Measurements from ENCODE around the gene PPP2R2B. TPM values are rescaled to one million over a fixed set of nuclear protein-coding genes. Genes with fewer than 3 reads are reported as not detected.

The PPP2R2B gene
- total and polyA plus RNA-seq, 4 donors: 0.15 to 1.2 (median 0.55) TPM

DNA sequence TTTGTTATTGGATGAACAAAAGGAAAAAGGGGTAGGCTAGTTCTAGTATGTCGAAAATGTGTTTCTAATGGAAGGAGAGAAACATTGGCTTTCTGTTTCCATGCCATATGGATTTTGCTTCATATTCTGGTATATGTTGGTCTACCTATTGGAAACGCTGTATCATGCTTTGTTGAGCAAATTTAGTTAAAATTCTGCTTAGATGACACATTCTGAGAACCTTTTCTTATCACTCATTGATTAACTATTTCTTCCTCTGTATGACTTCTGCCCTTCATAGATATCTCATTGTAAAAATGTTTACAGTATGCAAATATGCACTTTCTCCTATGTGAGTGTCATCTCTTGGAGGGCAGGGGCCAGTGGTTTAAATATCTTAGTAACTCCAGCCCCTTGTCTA lies 293.8 kb downstream of the PPP2R2B start:
- Histone ChIP-seq H3K9ac (ENCODE audit: insufficient read depth in 1 of 2, low read length in 2 of 2) (no peak overlapping the region), H3K27me3 (ENCODE audit: control insufficient read depth in 3 of 3, insufficient read depth in 3 of 3, low read length in 2 of 3) (no peaks in the 10 kb centered on the region), H3K9me3 (ENCODE audit: control insufficient read depth in 4 of 4, insufficient read depth in 3 of 4, low read length in 3 of 4) (peaks cover 0 to 2% (median 0%) of the 10 kb centered on the region in 4 donors), H3K27ac (ENCODE audit: low read depth in 1 of 2, low read length in 1 of 2) (no peak overlapping the region), H3K4me1 (ENCODE audit: control insufficient read depth in 5 of 5, insufficient read depth in 5 of 5, low read length in 5 of 5) (peaks cover 0 to 2% (median 0%) of the 10 kb centered on the region in 5 donors), H3K4me3 (no peak overlapping the region), H3K36me3 (ENCODE audit: control insufficient read depth in 4 of 4, insufficient read depth in 4 of 4, low read length in 4 of 4) (no peaks in the 10 kb centered on the region)
- TF ChIP-seq, protein P1, sequence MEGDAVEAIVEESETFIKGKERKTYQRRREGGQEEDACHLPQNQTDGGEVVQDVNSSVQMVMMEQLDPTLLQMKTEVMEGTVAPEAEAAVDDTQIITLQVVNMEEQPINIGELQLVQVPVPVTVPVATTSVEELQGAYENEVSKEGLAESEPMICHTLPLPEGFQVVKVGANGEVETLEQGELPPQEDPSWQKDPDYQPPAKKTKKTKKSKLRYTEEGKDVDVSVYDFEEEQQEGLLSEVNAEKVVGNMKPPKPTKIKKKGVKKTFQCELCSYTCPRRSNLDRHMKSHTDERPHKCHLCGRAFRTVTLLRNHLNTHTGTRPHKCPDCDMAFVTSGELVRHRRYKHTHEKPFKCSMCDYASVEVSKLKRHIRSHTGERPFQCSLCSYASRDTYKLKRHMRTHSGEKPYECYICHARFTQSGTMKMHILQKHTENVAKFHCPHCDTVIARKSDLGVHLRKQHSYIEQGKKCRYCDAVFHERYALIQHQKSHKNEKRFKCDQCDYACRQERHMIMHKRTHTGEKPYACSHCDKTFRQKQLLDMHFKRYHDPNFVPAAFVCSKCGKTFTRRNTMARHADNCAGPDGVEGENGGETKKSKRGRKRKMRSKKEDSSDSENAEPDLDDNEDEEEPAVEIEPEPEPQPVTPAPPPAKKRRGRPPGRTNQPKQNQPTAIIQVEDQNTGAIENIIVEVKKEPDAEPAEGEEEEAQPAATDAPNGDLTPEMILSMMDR (IDR thresholded peaks at IDR 0.05; ENCODE audit: control extremely low read depth, extremely low read depth): no peak
- DNase-seq (no peak), ATAC-seq (ENCODE audit: insufficient read depth, low FRiP score) (no peak)
- 80 to 88% methylated on average over 2 of the region's 2 CpGs for WGBS, 2 donors

- TF ChIP-seq, protein P1 (IDR thresholded peaks at IDR 0.05; ENCODE audit: control extremely low read depth, extremely low read depth): no peak
- no peak for ATAC-seq (ENCODE audit: insufficient read depth, low FRiP score)
- H3K9ac ChIP-seq (ENCODE audit: insufficient read depth in 1 of 2, low read length in 2 of 2): no peak overlapping the region
Measured at GRCh38 chr5:146582051-146582596, 296.4 kb downstream of the PPP2R2B start.

DNA sequence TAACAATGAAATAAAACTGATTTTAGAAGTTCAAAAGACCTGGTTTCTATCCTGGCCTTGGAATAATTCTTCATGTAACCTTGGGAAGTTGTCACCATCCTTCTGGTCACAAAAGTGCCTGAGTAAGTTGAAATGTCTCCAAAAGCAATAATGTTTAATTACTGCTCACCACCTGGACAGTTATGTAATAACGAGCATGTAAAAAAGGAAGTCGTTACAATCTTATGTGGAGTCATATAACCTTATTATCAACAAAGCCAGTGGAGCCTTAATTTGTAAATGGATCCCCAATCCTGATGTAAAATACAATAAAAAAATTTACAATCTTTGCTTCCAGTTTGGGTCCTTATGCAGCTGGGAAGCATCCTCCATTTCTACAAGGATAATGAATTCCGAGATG lies 298.3 kb downstream of the PPP2R2B start:
- no peak for ATAC-seq (ENCODE audit: insufficient read depth, low FRiP score)
- no peak for DNase-seq
- no peak overlapping the region for H3K9ac ChIP-seq (ENCODE audit: insufficient read depth in 1 of 2, low read length in 2 of 2)
- no peaks in the 10 kb centered on the region for H3K27me3 ChIP-seq (ENCODE audit: control insufficient read depth in 3 of 3, insufficient read depth in 3 of 3, low read length in 2 of 3)
- H3K4me3 ChIP-seq: no peak overlapping the region
- peaks cover 0 to 9% (median 0%) of the 10 kb centered on the region in 4 donors for H3K9me3 ChIP-seq (ENCODE audit: control insufficient read depth in 4 of 4, insufficient read depth in 3 of 4, low read length in 3 of 4)
- no peaks in the 10 kb centered on the region for H3K36me3 ChIP-seq (ENCODE audit: control insufficient read depth in 4 of 4, insufficient read depth in 4 of 4, low read length in 4 of 4)
- WGBS, 2 donors: 52 to 76% methylated on average over 3 of the region's 3 CpGs
- no peak overlapping the region for H3K27ac ChIP-seq (ENCODE audit: low read depth in 1 of 2, low read length in 1 of 2)
- H3K4me1 ChIP-seq (ENCODE audit: control insufficient read depth in 5 of 5, insufficient read depth in 5 of 5, low read length in 5 of 5): no peaks in the 10 kb centered on the region
- TF ChIP-seq, protein P1 (IDR thresholded peaks at IDR 0.05; ENCODE audit: control extremely low read depth, extremely low read depth): no peak

More at GRCh38 chr5:146582051-146582596, 296.4 kb downstream of the PPP2R2B start:
- no peaks in the 10 kb centered on the region for H3K27me3 ChIP-seq (ENCODE audit: control insufficient read depth in 3 of 3, insufficient read depth in 3 of 3, low read length in 2 of 3)
- H3K4me1 ChIP-seq (ENCODE audit: control insufficient read depth in 5 of 5, insufficient read depth in 5 of 5, low read length in 5 of 5): no peaks in the 10 kb centered on the region
- no peak overlapping the region for H3K27ac ChIP-seq (ENCODE audit: low read depth in 1 of 2, low read length in 1 of 2)
- peaks cover 0 to 2% (median 0%) of the 10 kb centered on the region in 4 donors for H3K9me3 ChIP-seq (ENCODE audit: control insufficient read depth in 4 of 4, insufficient read depth in 3 of 4, low read length in 3 of 4)
- no peak overlapping the region for H3K4me3 ChIP-seq
- H3K36me3 ChIP-seq (ENCODE audit: control insufficient read depth in 4 of 4, insufficient read depth in 4 of 4, low read length in 4 of 4): no peaks in the 10 kb centered on the region
- no peak for DNase-seq

GRCh38 chr5:146574713-146575112 lies 303.8 kb downstream of the PPP2R2B start:
- Histone ChIP-seq H3K9ac (ENCODE audit: insufficient read depth in 1 of 2, low read length in 2 of 2) (no peak overlapping the region), H3K4me1 (ENCODE audit: control insufficient read depth in 5 of 5, insufficient read depth in 5 of 5, low read length in 5 of 5) (no peaks in the 10 kb centered on the region), H3K4me3 (no peak overlapping the region), H3K9me3 (ENCODE audit: control insufficient read depth in 4 of 4, insufficient read depth in 3 of 4, low read length in 3 of 4) (peaks cover 0 to 6% (median 0%) of the 10 kb centered on the region in 4 donors), H3K27ac (ENCODE audit: low read depth in 1 of 2, low read length in 1 of 2) (no peak overlapping the region), H3K27me3 (ENCODE audit: control insufficient read depth in 3 of 3, insufficient read depth in 3 of 3, low read length in 2 of 3) (no peaks in the 10 kb centered on the region), H3K36me3 (ENCODE audit: control insufficient read depth in 4 of 4, insufficient read depth in 4 of 4, low read length in 4 of 4) (no peaks in the 10 kb centered on the region)
- 32 to 65% methylated on average over 1 of the region's 1 CpG for WGBS, 2 donors
- TF ChIP-seq, protein P1 (IDR thresholded peaks at IDR 0.05; ENCODE audit: control extremely low read depth, extremely low read depth): no peak
- ATAC-seq (ENCODE audit: insufficient read depth, low FRiP score): no peak
- DNase-seq: no peak

Measured in lung (tissue), 12 donors.